Peyer's patch (tissue), 4 donors: ENCODE results near the gene PLK2. TPM values are rescaled to one million over a fixed set of nuclear protein-coding genes. Genes with fewer than 3 reads are reported as not detected.
A peak's percentile ranks its signal among the peaks of the same experiment; 100 is the strongest.

ENCODE experiments used
- DNase-seq, 3 donors: peaks; one replicate each; pipeline ENCODE4 v3.0.0-alpha.2; 2017 to 2019
- H3K27ac ChIP-seq, 4 donors: fragments of 200-600 bp; sonication (generic); one replicate each; pipeline ENCODE4 v1.5.1; 2016 to 2019
- H3K27me3 ChIP-seq, 2 donors: fragments of 200-600 bp; sonication (generic); one replicate each; pipeline ENCODE4 v1.5.1; 2019
- H3K36me3 ChIP-seq, 3 donors: fragments of 200-600 bp; sonication (generic); one replicate each; pipeline ENCODE4 v1.5.1; 2016 to 2019
- H3K4me1 ChIP-seq, 4 donors: fragments of 200-600 bp; sonication (generic); one replicate each; pipeline ENCODE4 v1.5.1; 2016 to 2019
- H3K4me3 ChIP-seq, 4 donors: fragments of 200-600 bp; sonication (generic); 1 replicate in 3 of 4; 2 replicates in 1 of 4; pipeline ENCODE4 v1.5.1; 2016 to 2019; ENCODE audit warnings: mild to moderate bottlenecking in 1 of 4
- H3K9me3 ChIP-seq, 4 donors: fragments of 200-600 bp; sonication (generic); one replicate each; pipeline ENCODE4 v1.5.1; 2016 to 2019; ENCODE audit warnings: mild to moderate bottlenecking in 1 of 4
- POLR2A ChIP-seq, 2 donors: fragments of 450-650 bp; IDR thresholded peaks; one replicate each; pipeline ENCODE4 v1.5.1; 2017; ENCODE audit warnings: antibody characterized with exemption in 2 of 2, mild to moderate bottlenecking in 2 of 2, moderate library complexity in 2 of 2
- total RNA-seq, 4 donors: library from RNA; depleted of rRNA; stranded (reverse); fragments of >200 nt; gene quantifications; one replicate each; pipeline ENCODE4 v1.1.0, GENCODE V29; 2016
- TF ChIP-seq, protein P1 (sequence below), 6 experiments: fragments of 450-650 bp in 4 of 6; fragments of 200-600 bp in 2 of 6; sonication (generic) in 1 of 6; IDR thresholded peaks; one replicate each; pipeline ENCODE4 v1.5.1; 2017 to 2019; ENCODE audit warnings: antibody characterized with exemption in 6 of 6, mild to moderate bottlenecking in 3 of 6, moderate library complexity in 1 of 6

The PLK2 gene
- 10 to 100 TPM; 31.6 to 61.1 (median 43.6) TPM for total RNA-seq

DNA sequence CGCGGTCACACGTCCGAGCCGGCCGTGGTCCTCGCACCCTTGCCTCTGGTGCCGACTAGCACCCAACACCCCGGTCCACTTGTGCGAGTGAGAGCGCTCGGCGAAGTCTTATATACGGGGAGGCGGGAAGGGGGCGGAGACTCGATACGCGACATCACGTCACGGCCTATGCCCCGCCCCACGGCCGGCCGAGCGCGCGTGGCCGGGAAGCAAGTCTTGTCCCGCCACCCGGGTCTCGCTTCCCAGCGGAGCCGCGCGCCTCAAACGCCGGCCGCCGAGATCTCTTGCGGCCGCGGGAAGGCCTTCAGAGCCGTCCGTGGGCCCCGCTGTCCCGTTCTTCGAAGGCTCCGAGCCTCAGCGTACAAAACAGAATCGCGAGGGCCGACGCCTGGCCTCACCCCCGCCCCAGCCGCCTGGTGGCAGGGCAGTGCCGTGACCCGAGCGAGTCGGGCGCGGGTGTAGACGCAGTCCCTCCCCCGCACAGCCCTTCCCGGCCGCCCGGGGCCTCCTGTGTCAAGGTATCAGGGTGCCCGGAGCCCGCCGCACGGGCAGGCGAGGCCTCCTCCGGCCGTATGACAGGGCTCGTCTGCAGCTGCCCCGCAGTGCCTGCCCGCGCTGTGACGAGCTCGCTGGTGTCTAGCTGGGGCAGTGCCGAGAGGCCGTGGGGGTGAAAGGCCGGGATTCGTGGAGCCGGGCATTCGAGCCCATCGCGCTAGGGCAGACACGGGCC lies at the start of gene PLK2:
Gene PLK2 (minus strand): TSS at position 85 of the 730 bp plus-strand sequence. CDS start 127 bp downstream, outside the sequence.
- TF ChIP-seq, protein P1, sequence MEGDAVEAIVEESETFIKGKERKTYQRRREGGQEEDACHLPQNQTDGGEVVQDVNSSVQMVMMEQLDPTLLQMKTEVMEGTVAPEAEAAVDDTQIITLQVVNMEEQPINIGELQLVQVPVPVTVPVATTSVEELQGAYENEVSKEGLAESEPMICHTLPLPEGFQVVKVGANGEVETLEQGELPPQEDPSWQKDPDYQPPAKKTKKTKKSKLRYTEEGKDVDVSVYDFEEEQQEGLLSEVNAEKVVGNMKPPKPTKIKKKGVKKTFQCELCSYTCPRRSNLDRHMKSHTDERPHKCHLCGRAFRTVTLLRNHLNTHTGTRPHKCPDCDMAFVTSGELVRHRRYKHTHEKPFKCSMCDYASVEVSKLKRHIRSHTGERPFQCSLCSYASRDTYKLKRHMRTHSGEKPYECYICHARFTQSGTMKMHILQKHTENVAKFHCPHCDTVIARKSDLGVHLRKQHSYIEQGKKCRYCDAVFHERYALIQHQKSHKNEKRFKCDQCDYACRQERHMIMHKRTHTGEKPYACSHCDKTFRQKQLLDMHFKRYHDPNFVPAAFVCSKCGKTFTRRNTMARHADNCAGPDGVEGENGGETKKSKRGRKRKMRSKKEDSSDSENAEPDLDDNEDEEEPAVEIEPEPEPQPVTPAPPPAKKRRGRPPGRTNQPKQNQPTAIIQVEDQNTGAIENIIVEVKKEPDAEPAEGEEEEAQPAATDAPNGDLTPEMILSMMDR (IDR thresholded peaks at IDR 0.05) = peak in 5 of 6 experiments; percentile 58 to 88 (median 79)
- TF ChIP-seq POLR2A (IDR thresholded peaks at IDR 0.05) = peak; percentile 100
- H3K4me3 ChIP-seq = peak within 1 kb of the TSS; percentile 64 to 91 (median 78)
- DNase-seq = peak; percentile 95 to 97 (median 96)
- H3K4me1 ChIP-seq = peaks cover 0 to 7% (median 0%) of the 10 kb centered on the region in 4 donors
- H3K9me3 ChIP-seq = no peaks in the 10 kb centered on the region
- peaks cover 0 to 20% (median 0%) of the 10 kb centered on the region in 3 donors for H3K36me3 ChIP-seq
- H3K27ac ChIP-seq = peak within 1 kb of the TSS; percentile 92 to 98 (median 96)
- no peaks in the 10 kb centered on the region for H3K27me3 ChIP-seq

DNA sequence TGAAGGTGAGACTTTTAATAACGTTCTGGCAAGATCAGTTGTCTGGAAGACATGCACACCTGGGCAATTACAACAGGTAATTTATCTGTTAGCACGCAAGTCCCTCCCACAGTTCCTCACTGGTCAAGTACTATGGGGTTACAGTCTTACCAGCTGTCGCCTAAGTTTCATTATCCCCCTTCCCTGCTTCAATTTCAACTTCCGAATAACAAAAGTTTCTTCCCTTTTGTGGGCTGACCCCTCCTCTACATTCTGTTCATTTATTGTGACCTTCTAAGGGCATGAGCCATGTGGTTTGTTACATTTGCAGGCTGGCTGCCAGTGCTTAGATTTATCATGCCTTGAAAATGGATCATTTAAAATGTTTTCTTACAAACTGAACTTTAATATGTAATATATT lies 47.8 kb upstream of the PLK2 start:
- no peak overlapping the region for H3K27ac ChIP-seq
- no peak overlapping the region for H3K4me3 ChIP-seq
- no peaks in the 10 kb centered on the region for H3K36me3 ChIP-seq
- no peaks in the 10 kb centered on the region for H3K9me3 ChIP-seq
- no peaks in the 10 kb centered on the region for H3K27me3 ChIP-seq
- no peaks in the 10 kb centered on the region for H3K4me1 ChIP-seq
- no peak for TF ChIP-seq POLR2A (IDR thresholded peaks at IDR 0.05)
- TF ChIP-seq, protein P1 (IDR thresholded peaks at IDR 0.05) = no peak
- DNase-seq = no peak

DNA sequence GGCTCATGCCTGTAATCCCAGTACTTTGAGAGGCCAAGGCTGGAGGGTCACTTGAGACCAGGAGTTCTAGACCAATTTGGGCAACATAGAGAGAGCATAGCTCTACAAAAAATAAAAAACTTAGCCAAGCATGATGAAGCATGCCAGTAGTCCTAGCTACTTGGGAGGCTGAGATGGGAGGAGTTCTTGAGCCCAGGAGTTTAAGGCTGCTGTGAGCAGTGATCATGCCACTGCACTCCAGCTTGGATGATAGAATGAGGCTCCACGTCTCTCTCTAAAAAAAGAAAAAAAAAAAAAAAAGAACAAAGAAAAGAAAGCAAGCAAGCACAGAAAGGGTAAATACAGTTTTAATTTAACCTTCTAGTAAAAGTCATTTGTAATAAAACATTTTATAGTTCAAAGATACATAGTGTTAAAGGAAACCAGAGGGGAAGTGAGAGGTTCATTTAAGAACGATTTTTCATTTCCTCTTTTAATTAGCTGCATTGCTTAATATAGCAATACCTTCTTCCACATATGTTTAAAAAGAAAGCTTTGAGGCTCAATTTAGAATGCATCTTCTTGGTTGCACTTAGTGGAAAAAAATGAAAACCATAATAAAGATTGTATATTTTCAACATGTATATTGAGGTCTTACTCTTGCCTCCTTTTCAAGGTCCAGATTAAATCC lies 46.2 kb upstream of the PLK2 start:
- Histone ChIP-seq H3K27ac (peak overlapping the region in 1 of 4 donors; percentile 38), H3K27me3 (no peaks in the 10 kb centered on the region), H3K9me3 (no peaks in the 10 kb centered on the region), H3K4me1 (no peaks in the 10 kb centered on the region), H3K4me3 (no peak overlapping the region), H3K36me3 (no peaks in the 10 kb centered on the region)
- TF ChIP-seq POLR2A (IDR thresholded peaks at IDR 0.05) = no peak
- TF ChIP-seq, protein P1 (IDR thresholded peaks at IDR 0.05) = no peak
- DNase-seq = no peak

DNA sequence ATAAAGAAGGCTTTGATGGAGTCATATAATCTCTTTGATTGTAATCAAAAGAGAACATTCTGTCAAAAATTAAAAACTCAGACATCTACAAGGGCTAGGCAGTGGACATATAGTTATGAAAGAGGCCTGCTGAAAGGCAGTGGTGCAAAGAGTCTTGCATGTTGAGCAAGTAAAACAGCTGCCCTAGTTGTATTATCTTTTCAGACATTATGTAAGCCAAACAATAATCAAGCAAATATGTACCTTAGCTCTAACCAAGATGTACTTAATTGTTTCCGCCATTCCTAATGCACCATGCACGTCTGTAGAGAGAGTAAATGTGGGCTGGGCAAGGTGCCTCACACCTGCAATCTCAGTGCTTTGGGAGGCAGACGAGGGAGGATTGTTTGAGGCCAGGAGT lies 45.6 kb upstream of the PLK2 start:
- no peaks in the 10 kb centered on the region for H3K27me3 ChIP-seq
- peak overlapping the region in 1 of 4 donors; percentile 38 for H3K27ac ChIP-seq
- TF ChIP-seq POLR2A (IDR thresholded peaks at IDR 0.05) = no peak
- TF ChIP-seq, protein P1 (IDR thresholded peaks at IDR 0.05) = no peak
- H3K36me3 ChIP-seq = no peaks in the 10 kb centered on the region
- no peaks in the 10 kb centered on the region for H3K4me1 ChIP-seq
- no peak overlapping the region for H3K4me3 ChIP-seq
- DNase-seq = no peak
- H3K9me3 ChIP-seq = no peaks in the 10 kb centered on the region

DNA sequence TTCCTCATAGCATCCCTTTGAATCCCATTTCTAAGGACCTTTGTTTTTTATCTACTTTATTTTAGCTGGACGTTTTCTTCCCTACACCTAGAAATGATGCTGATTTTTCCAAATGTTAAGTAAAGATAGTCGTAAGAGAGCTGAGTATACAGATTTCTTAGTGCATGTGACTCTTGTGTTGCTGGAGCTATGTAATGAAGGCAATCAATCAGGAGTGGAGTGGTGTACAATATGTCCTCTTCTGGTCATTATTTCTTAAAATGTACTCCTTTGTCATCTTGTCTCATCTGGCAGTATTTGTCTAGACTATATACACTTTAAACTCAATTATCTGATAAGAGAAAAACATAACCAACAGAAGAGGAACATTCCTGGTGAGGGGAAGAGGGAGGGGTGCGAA lies 44.9 kb upstream of the PLK2 start:
- no peak overlapping the region for H3K4me3 ChIP-seq
- no peak for DNase-seq
- H3K27ac ChIP-seq = no peak overlapping the region
- H3K4me1 ChIP-seq = no peaks in the 10 kb centered on the region
- no peaks in the 10 kb centered on the region for H3K9me3 ChIP-seq
- H3K36me3 ChIP-seq = no peaks in the 10 kb centered on the region
- TF ChIP-seq POLR2A (IDR thresholded peaks at IDR 0.05) = no peak
- no peaks in the 10 kb centered on the region for H3K27me3 ChIP-seq

DNA sequence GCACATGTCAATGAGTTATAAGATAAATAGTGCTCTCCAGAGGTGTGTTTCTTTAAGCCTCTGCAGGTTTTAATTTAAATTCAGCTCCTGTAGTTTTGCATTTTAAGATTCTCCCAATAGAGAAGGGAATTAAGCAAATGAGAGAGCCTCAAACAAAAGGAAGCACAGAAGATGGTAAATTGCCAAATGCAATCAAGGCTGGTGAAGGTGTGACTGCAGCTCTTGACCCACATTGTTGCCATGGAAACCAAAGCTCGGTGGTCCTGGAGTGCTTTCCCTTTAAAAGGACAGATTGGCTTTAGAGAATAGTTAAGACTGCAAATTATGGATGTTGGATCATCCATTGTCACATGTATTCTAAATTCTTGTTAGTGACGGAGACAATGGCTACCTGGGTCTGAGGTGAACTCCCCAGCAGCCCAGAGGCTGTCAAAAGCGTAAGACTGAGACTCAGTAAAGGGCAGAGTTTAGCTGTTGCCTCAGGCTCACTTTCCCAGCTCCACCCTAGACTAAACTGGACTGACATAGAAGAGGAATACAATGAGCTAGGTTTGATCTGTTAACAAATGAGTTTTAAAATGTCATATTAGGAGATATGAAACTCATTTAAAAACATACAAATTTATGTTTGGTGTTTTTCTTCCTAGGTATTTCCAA lies 43.6 kb upstream of the PLK2 start:
- Histone ChIP-seq H3K27me3 (no peaks in the 10 kb centered on the region), H3K4me1 (no peaks in the 10 kb centered on the region), H3K27ac (no peak overlapping the region), H3K36me3 (no peaks in the 10 kb centered on the region), H3K9me3 (no peaks in the 10 kb centered on the region), H3K4me3 (no peak overlapping the region)
- DNase-seq = no peak
- TF ChIP-seq POLR2A (IDR thresholded peaks at IDR 0.05) = no peak
- TF ChIP-seq, protein P1 (IDR thresholded peaks at IDR 0.05) = no peak
